ENCODE results near the gene NRL. TPM values are rescaled to one million over a fixed set of nuclear protein-coding genes. Genes with fewer than 3 reads are reported as not detected.

NRL gene
- total and polyA plus RNA-seq, 9 of the 15 experiments (the other 6 are each of a cell fraction or from before 2014, with no cell fraction given), result 0.07 to 2.7 (median 1.4) TPM; not detected in 1

DNA sequence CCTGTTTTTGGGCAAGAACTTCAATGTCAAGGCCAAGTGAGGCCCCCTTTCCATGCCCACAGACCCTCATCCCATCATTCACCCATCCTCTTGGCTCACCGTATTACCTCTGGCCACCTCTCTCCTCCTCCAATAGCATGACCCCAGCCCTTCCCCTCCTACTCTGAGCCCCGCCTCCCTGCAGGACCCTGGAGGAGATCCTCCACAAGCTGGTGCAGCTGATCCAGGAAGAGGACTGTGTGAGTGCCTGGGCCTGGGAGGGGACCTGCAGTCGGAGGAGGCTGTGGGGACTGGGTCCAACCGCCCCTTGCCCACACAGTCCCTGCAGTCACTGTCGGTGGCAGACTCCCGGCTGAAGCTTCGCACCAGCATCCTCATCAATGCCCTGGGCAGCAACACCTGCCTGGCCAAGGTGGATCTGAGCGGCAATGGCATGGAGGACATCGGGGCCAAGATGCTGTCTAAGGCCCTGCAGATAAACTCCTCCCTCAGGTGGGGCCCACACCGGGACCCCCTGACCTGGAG is 55.7 kb downstream of the NRL start:
- Histone ChIP-seq H3K4me1 (replicated peaks in 1 of 2; ENCODE audit: control insufficient read depth in 2 of 2, insufficient read depth in 2 of 2, low read length in 2 of 2) (peaks cover 0 to 6% of the 10 kb centered on the region in 2 experiments; a peak in 2 of 5 replicates), H3K9me3 (replicated peaks; ENCODE audit: control insufficient read depth, insufficient read depth, low read depth, low read length) (no peaks in the 10 kb centered on the region), H4K20me1 (replicated peaks; ENCODE audit: control insufficient read depth, insufficient read depth, low read length) (no peaks in the 10 kb centered on the region; the same call in 1 of the 2 replicates), H3K36me3 (ENCODE audit: control insufficient read depth, insufficient read depth, low read length) (no peaks in the 10 kb centered on the region), H2AFZ (ENCODE audit: low read depth, low read length) (no peak overlapping the region), H3K9me1 (ENCODE audit: control insufficient read depth, insufficient read depth, low read length) (no peaks in the 10 kb centered on the region), H3K79me2 (ENCODE audit: control insufficient read depth, insufficient read depth, low read length) (no peaks in the 10 kb centered on the region), H3K9ac (ENCODE audit: insufficient read depth in 1 of 2, low read depth in 2 of 2, low read length in 2 of 2) (no peak overlapping the region), H3K27ac (ENCODE audit: extremely low read depth, low read depth, low read length) (no peak overlapping the region), H3K4me3 (no peak overlapping the region), H3K4me2 (ENCODE audit: insufficient read depth, low read length) (no peak overlapping the region), H3K27me3 (ENCODE audit: control insufficient read depth in 2 of 2, insufficient read depth in 2 of 2, low read length in 2 of 2) (peaks cover 0 to 17% of the 10 kb centered on the region in 2 experiments; a peak in 2 of 5 replicates)
- POLR2A ChIA-PET, result interaction anchor here (1.0 to 3.6 kb wide), 2 partner anchors 11 to 49 kb away, joined by 5 to 12 read pairs; no protein-coding TSS in a partner anchor
- TF ChIP-seq KDM1A (IDR thresholded peaks at IDR 0.05), result no peak
- TF ChIP-seq, protein P1, sequence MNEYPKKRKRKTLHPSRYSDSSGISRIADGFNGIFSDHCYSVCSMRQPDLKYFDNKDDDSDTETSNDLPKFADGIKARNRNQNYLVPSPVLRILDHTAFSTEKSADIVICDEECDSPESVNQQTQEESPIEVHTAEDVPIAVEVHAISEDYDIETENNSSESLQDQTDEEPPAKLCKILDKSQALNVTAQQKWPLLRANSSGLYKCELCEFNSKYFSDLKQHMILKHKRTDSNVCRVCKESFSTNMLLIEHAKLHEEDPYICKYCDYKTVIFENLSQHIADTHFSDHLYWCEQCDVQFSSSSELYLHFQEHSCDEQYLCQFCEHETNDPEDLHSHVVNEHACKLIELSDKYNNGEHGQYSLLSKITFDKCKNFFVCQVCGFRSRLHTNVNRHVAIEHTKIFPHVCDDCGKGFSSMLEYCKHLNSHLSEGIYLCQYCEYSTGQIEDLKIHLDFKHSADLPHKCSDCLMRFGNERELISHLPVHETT (CRISPR knock-in tag; conservative IDR thresholded peaks at IDR 0.05 in 1 of 2, IDR thresholded peaks at IDR 0.05 in 1 of 2), result no peak
- no peak for TF ChIP-seq ZBTB1 (CRISPR knock-in tag; IDR thresholded peaks at IDR 0.05; ENCODE audit: borderline replicate concordance, low read depth)
- no peak for TF ChIP-seq ZNF316 (IDR thresholded peaks at IDR 0.05)
- no peak for TF ChIP-seq ZNF263 (CRISPR knock-in tag; IDR thresholded peaks at IDR 0.05; ENCODE audit: borderline replicate concordance)
- TF ChIP-seq ZNF384 (IDR thresholded peaks at IDR 0.05; ENCODE audit: low read depth, low read length), result no peak
- no peak for TF ChIP-seq DMBX1 (CRISPR knock-in tag; IDR thresholded peaks at IDR 0.05; ENCODE audit: borderline replicate concordance)
- TF ChIP-seq TAF7 (tag; IDR thresholded peaks at IDR 0.05), result no peak
- no peak for TF ChIP-seq HCFC1 (IDR thresholded peaks at IDR 0.05; ENCODE audit: low read depth, low read length)
- TF ChIP-seq SREBF1 (IDR thresholded peaks at IDR 0.05; ENCODE audit: borderline replicate concordance, low read depth, low read length), result no peak
- no peak for TF ChIP-seq MYC (IDR thresholded peaks at IDR 0.05; ENCODE audit: low read depth, low read length)
- no peak for TF ChIP-seq MYC (CRISPR knock-in tag; IDR thresholded peaks at IDR 0.05; ENCODE audit: borderline replicate concordance, low read depth)
- TF ChIP-seq PRMT5 (CRISPR knock-in tag; IDR thresholded peaks at IDR 0.05), result no peak
- TF ChIP-seq CREB1 (IDR thresholded peaks at IDR 0.05), result no peak
- no peak for TF ChIP-seq CREB1 (CRISPR knock-in tag; IDR thresholded peaks at IDR 0.05)
- no peak for TF ChIP-seq PTTG1 (tag; IDR thresholded peaks at IDR 0.05; ENCODE audit: low read depth)
- no peak for TF ChIP-seq ZNF431 (CRISPR knock-in tag; IDR thresholded peaks at IDR 0.05)
- TF ChIP-seq, protein P2, sequence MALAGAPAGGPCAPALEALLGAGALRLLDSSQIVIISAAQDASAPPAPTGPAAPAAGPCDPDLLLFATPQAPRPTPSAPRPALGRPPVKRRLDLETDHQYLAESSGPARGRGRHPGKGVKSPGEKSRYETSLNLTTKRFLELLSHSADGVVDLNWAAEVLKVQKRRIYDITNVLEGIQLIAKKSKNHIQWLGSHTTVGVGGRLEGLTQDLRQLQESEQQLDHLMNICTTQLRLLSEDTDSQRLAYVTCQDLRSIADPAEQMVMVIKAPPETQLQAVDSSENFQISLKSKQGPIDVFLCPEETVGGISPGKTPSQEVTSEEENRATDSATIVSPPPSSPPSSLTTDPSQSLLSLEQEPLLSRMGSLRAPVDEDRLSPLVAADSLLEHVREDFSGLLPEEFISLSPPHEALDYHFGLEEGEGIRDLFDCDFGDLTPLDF (CRISPR knock-in tag; IDR thresholded peaks at IDR 0.05), result no peak
- TF ChIP-seq SRF (CRISPR knock-in tag; IDR thresholded peaks at IDR 0.05), result no peak
- no peak for DNase-seq (ENCODE audit: extremely low read depth in 1 of 4, low spot score in 3 of 4)
- in situ Hi-C loops (cut with MboI), result loop anchor here (5.0 to 10.0 kb wide), 2 partner anchors 33 to 376 kb away; partner anchors contain the start of gene PCK2
- CTCF ChIA-PET (ENCODE audit: low intra/inter-chr PET ratio), result interaction anchor here (1.1 to 1.6 kb wide), 4 partner anchors 31 to 50 kb away, joined by 3 to 10 read pairs (median 6); no protein-coding TSS in a partner anchor
- ATAC-seq, result 0 out of 3 replicates have a peak, but pooled peaks have one; percentile 35
- WGBS (ENCODE audit: insufficient coverage, low coverage, missing lambda C conversion rate), result 38% methylated on average over 10 of the region's 10 CpGs
- intact Hi-C loops (cut with micrococcal nuclease), result loop anchor here (1.0 kb wide), 3 partner anchors 31 to 238 kb away; no protein-coding TSS in a partner anchor
- no TSS peak for BruUV-seq (replicated peaks)
- no peak for FAIRE-seq
